HG03460 (cell line): ENCODE measurements around the gene ZNF317.
"Not testable (repeated sequence)": the region's sequence is repeated elsewhere in the genome, so short reads cannot be mapped to it uniquely, and the experiment has no call there.

Experiments used
- ATAC-seq: cut with Tn5 transposase; IDR thresholded peaks from one replicate; pipeline ENCODE4 v1.9.1; 2021; ENCODE audit not compliant: unreplicated experiment

The ZNF317 gene

GRCh38 chr19:9171393-9171991 is 31.3 kb downstream of the ZNF317 start:
- ATAC-seq, result no peak

GRCh38 chr19:9175326-9175725 is 35.1 kb downstream of the ZNF317 start:
- no peak for ATAC-seq

- ATAC-seq, result no peak
Measured at GRCh38 chr19:9178901-9179300, 38.7 kb downstream of the ZNF317 start, which contains the start of gene OR7D2. OR7D2 (plus strand) TSS chr19:9178979; CDS start chr19:9185782, 6,803 bp downstream.

GRCh38 chr19:9183000-9183399 is 42.8 kb downstream of the ZNF317 start:
- ATAC-seq, result no peak

GRCh38 chr19:9187191-9187590 is 47.0 kb downstream of the ZNF317 start:
- ATAC-seq, result no peak

GRCh38 chr19:9189535-9189934 is 49.3 kb downstream of the ZNF317 start:
- no peak for ATAC-seq

GRCh38 chr19:9198044-9198443 is 57.8 kb downstream of the ZNF317 start:
- not testable (repeated sequence) for ATAC-seq

GRCh38 chr19:9205501-9206113 is 65.4 kb downstream of the ZNF317 start:
- ATAC-seq, result no peak
